Testis (tissue), 3 donors: ENCODE measurements around the gene ADGRG3. TPM values are rescaled to one million over a fixed set of nuclear protein-coding genes. Genes with fewer than 3 reads are reported as not detected.

Source experiments
- DNase-seq: peaks from one replicate; pipeline ENCODE4 v3.0.0-alpha.2; 2019
- H3K27ac ChIP-seq, 2 donors: fragments of 200-600 bp; sonication (generic); one replicate each; pipeline ENCODE4 v1.5.1; 2019
- H3K27me3 ChIP-seq: fragments of 200-600 bp; sonication (generic); one replicate; pipeline ENCODE4 v1.5.1; 2019
- H3K36me3 ChIP-seq: fragments of 200-600 bp; sonication (generic); one replicate; pipeline ENCODE4 v1.5.1; 2017; ENCODE audit warnings: low read depth; ENCODE audit errors: missing control alignments
- H3K4me1 ChIP-seq: fragments of 200-600 bp; sonication (generic); one replicate; pipeline ENCODE4 v1.5.1; 2019
- H3K4me3 ChIP-seq, 2 donors: fragments of 200-600 bp; sonication (generic); one replicate each; pipeline ENCODE4 v1.5.1; 2017 to 2019
- H3K9me3 ChIP-seq: fragments of 200-600 bp; sonication (generic); one replicate; pipeline ENCODE4 v1.5.1; 2017
- POLR2A ChIP-seq: fragments of 450-650 bp; IDR thresholded peaks from one replicate; pipeline ENCODE4 v1.6.1; 2017; ENCODE audit warnings: antibody characterized with exemption, mild to moderate bottlenecking, moderate library complexity
- WGBS, 2 donors: methylation state at CpG; one replicate each; pipeline ENCODE4 v1.1.5; 2018; 5-methylcytosine and 5-hydroxymethylcytosine counted together
- intact Hi-C: fragments of 100-400 bp; cut with DNase I; formaldehyde crosslinking; loops from one replicate; pipeline ENCODE4 v1.15.1; 2023; ENCODE audit warnings: low total_unique reads
- polyA plus RNA-seq: library from polyadenylated mRNA; stranded (reverse); fragments of 350-450 nt; fragmentation: Illumina TruSeq; extraction: RNeasy Lipid Tissue Mini Kit (QIAGEN cat#74804); gene quantifications from one replicate; pipeline ENCODE4 v1.2.3, GENCODE V29; 2014; ENCODE audit warnings: low read depth, low replicate concordance; ENCODE audit not compliant: insufficient read depth
- total RNA-seq, 2 donors: library from RNA; depleted of rRNA; stranded (reverse); fragments of >200 nt; gene quantifications; one replicate each; pipeline ENCODE4 v1.2.3, GENCODE V29; 2016
- TF ChIP-seq, protein P1 (sequence below), 3 experiments: fragments of 450-650 bp in 2 of 3; fragments of 200-600 bp in 1 of 3; sonication (generic) in 1 of 3; IDR thresholded peaks; one replicate each; pipeline ENCODE4 v1.5.1; 2016 to 2019; ENCODE audit warnings: antibody characterized with exemption in 3 of 3, mild to moderate bottlenecking in 2 of 3, moderate library complexity in 1 of 3

The ADGRG3 gene
- total and polyA plus RNA-seq, 3 donors from 2014 or later, result 0.37 to 0.82 (median 0.63) TPM

- no peak for DNase-seq
- no peaks in the 10 kb centered on the region for H3K4me1 ChIP-seq
- H3K36me3 ChIP-seq, result no peaks in the 10 kb centered on the region
- WGBS, 2 donors, result 83 to 91% methylated on average over 1 of the region's 1 CpG
- H3K4me3 ChIP-seq, result no peak overlapping the region
- H3K27ac ChIP-seq, result no peak overlapping the region
- H3K27me3 ChIP-seq, result no peaks in the 10 kb centered on the region
- TF ChIP-seq, protein P1, sequence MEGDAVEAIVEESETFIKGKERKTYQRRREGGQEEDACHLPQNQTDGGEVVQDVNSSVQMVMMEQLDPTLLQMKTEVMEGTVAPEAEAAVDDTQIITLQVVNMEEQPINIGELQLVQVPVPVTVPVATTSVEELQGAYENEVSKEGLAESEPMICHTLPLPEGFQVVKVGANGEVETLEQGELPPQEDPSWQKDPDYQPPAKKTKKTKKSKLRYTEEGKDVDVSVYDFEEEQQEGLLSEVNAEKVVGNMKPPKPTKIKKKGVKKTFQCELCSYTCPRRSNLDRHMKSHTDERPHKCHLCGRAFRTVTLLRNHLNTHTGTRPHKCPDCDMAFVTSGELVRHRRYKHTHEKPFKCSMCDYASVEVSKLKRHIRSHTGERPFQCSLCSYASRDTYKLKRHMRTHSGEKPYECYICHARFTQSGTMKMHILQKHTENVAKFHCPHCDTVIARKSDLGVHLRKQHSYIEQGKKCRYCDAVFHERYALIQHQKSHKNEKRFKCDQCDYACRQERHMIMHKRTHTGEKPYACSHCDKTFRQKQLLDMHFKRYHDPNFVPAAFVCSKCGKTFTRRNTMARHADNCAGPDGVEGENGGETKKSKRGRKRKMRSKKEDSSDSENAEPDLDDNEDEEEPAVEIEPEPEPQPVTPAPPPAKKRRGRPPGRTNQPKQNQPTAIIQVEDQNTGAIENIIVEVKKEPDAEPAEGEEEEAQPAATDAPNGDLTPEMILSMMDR (IDR thresholded peaks at IDR 0.05), result no peak
- no peak for TF ChIP-seq POLR2A
- no peaks in the 10 kb centered on the region for H3K9me3 ChIP-seq
- intact Hi-C loops, result no loop called here
Measured at GRCh38 chr16:57706717-57707116, 38.6 kb downstream of the ADGRG3 start.

GRCh38 chr16:57707331-57707730 is 39.2 kb downstream of the ADGRG3 start:
- intact Hi-C loops, result no loop called here
- no peaks in the 10 kb centered on the region for H3K9me3 ChIP-seq
- no peaks in the 10 kb centered on the region for H3K27me3 ChIP-seq
- WGBS, 2 donors, result 87 to 88% methylated on average over 11 of the region's 11 CpGs
- H3K4me3 ChIP-seq, result no peak overlapping the region
- H3K36me3 ChIP-seq, result no peaks in the 10 kb centered on the region
- TF ChIP-seq, protein P1 (IDR thresholded peaks at IDR 0.05), result no peak
- TF ChIP-seq POLR2A, result no peak
- H3K27ac ChIP-seq, result no peak overlapping the region
- no peak for DNase-seq
- no peaks in the 10 kb centered on the region for H3K4me1 ChIP-seq

- H3K9me3 ChIP-seq, result no peaks in the 10 kb centered on the region
- intact Hi-C loops, result no loop called here
- H3K4me1 ChIP-seq, result no peaks in the 10 kb centered on the region
- no peaks in the 10 kb centered on the region for H3K36me3 ChIP-seq
- no peaks in the 10 kb centered on the region for H3K27me3 ChIP-seq
- DNase-seq, result no peak
- 88 to 98% methylated on average over 3 of the region's 3 CpGs for WGBS, 2 donors
- TF ChIP-seq, protein P1 (IDR thresholded peaks at IDR 0.05), result no peak
- no peak for TF ChIP-seq POLR2A
- H3K27ac ChIP-seq, result no peak overlapping the region
- no peak overlapping the region for H3K4me3 ChIP-seq
Measured at GRCh38 chr16:57708168-57708567, 40.1 kb downstream of the ADGRG3 start.

GRCh38 chr16:57709663-57710062 is 41.6 kb downstream of the ADGRG3 start:
- DNase-seq, result no peak
- Histone ChIP-seq H3K36me3 (no peaks in the 10 kb centered on the region), H3K4me1 (no peaks in the 10 kb centered on the region), H3K27ac (no peak overlapping the region), H3K27me3 (no peaks in the 10 kb centered on the region), H3K4me3 (no peak overlapping the region), H3K9me3 (no peaks in the 10 kb centered on the region)
- 88 to 90% methylated on average over 3 of the region's 3 CpGs for WGBS, 2 donors
- intact Hi-C loops, result no loop called here
- TF ChIP-seq, protein P1 (IDR thresholded peaks at IDR 0.05), result no peak
- TF ChIP-seq POLR2A, result no peak

GRCh38 chr16:57711346-57711745 is 43.2 kb downstream of the ADGRG3 start:
- Histone ChIP-seq H3K27ac (no peak overlapping the region), H3K27me3 (no peaks in the 10 kb centered on the region), H3K4me3 (no peak overlapping the region), H3K4me1 (no peaks in the 10 kb centered on the region), H3K36me3 (no peaks in the 10 kb centered on the region), H3K9me3 (no peaks in the 10 kb centered on the region)
- 78 to 89% methylated on average over 5 of the region's 5 CpGs for WGBS, 2 donors
- DNase-seq, result no peak
- TF ChIP-seq, protein P1 (IDR thresholded peaks at IDR 0.05), result no peak
- TF ChIP-seq POLR2A, result no peak
- intact Hi-C loops, result no loop called here
